Bone marrow (tissue), 2 donors: ENCODE results near the gene LEP.

Experiments
- DNase-seq, 2 donors: peaks; one replicate each; lab custom pipeline; 2025; lab: John Stamatoyannopoulos, UW

LEP gene

DNA sequence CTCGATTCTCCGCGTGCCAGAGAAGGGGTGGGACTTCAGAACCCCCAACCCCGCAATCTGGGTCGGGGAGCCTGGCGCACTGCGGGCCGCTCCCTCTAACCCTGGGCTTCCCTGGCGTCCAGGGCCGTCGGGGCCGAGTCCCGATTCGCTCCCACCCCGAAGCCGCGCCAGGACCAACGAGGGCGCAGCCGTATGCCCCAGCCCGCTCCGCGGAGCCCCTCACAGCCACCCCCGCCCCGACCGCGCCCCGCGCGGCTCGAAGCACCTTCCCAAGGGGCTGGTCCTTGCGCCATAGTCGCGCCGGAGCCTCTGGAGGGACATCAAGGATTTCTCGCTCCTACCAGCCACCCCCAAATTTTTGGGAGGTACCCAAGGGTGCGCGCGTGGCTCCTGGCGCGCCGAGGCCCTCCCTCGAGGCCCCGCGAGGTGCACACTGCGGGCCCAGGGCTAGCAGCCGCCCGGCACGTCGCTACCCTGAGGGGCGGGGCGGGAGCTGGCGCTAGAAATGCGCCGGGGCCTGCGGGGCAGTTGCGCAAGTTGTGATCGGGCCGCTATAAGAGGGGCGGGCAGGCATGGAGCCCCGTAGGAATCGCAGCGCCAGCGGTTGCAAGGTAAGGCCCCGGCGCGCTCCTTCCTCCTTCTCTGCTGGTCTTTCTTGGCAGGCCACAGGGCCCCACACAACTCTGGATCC, at the start of gene LEP:
Gene LEP, plus strand, starts transcription at position 583 of the 691 bp plus-strand sequence. CDS start 10,741 bp downstream, outside the sequence.
- DNase-seq, result no peak

DNA sequence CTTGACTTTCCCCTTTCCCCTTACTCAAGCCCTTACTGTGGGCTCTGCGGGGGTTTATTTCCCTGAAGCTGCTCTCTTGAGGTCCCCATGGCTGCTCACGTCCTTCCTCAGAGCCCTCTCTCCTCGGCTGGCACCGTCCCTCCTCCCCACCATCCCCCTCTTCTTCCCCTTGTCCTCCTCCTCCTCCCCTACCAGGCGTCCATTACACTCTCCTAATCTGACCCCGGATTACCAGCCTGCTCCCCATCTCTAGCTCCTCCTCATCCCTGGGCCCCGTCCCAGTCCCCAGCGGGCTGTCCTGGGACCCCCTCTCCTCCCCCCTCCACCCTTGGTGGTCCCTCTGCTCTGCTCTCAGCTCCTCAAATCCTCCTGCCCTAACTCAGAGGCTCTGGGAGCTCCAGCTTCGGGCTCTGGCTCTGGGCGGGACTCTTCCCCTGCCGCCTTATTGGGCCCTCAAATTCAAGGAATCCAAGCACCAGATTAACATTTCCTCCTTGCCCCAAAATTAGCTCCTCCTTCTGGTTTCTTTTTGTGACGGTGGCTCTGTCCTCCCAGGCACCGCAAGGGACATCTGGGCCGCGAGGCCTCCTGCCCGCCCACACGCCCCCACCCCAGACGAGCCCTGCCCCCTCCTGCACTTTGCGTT, 48.5 kb upstream of the LEP start:
- DNase-seq, result no peak

DNA sequence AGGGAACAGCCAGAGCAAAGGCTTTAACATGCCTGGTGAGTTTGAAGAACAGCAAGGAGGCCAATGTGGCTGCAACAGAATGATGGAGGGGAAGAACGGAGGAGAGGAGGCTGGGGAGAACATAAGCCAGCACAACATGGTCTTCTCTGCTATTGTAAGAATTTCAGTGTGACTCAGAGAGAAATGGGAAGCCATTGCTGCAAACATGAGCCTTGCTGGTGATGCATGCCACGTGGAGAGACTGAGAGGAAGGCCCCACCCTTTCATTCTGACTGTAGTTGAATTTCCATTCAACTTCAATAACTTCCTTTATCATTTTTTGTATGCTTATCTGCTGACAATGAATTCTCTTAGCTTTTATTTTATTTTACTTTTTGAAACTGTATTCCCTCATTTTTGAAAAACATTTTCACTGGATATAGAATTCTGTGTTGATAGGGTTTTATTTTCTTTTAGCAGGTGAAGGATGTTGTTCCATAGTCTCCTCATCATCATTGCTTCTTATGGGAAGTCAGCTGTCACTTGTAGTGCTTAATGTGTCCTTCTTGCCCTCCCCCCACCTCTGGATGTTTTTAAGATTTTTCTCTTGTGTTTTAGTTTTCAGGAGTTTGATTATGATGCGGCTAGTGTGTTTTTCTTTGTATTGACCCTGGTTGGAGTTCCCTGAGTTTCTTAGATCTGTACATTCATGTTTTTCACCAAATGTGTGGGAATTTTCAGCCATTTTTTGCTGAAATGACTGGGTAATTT, 46.4 kb upstream of the LEP start:
- no peak for DNase-seq

DNA sequence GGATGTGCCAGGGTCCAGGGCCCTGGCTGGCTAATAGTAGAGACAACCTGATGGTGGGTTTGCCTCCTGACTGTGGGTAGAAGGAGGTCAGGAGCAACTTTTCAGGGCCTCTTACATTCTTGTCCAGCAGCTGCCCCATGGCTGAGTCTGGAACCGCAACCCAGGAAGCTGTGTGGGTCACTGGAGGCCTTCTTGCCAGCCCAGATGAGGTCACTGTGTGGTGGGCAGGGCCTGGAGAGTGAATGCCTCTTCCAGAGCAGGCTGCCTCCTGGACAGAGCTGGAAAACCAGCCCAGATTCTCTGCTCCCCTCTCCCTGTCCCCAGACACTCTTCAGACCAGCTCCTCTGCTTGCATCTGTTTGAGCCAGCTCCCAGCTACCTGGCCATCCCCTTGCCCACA, 43.5 kb upstream of the LEP start:
- DNase-seq, result no peak

DNA sequence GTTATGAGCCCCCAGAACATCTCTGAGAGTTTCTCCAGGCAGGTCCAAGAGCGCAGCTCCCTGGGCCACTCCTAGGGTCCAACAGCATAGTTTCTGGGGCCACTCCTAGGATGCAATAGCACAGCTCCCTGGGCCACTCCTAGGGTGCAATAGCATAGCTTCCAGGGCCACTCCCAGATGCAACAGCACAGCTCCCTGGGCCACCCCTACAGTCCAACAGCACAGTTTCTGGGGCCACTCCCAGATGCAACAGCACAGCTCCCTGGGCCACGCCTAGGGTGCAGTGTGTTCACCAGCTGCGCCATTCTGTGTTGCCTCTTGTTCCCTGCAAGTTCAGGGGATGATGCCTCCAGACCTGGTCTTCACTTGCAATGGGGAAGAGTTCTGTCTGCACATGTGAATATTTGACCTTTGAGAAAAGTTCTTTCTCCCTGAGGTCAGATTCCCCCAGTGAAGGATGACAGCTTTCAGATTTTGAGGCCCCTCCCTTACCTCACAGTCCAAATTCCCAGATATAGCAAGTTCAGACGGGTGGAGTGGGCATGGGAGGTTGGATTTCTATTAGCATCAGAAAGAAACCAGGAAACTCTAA, 43.0 kb upstream of the LEP start:
- DNase-seq, result no peak

DNA sequence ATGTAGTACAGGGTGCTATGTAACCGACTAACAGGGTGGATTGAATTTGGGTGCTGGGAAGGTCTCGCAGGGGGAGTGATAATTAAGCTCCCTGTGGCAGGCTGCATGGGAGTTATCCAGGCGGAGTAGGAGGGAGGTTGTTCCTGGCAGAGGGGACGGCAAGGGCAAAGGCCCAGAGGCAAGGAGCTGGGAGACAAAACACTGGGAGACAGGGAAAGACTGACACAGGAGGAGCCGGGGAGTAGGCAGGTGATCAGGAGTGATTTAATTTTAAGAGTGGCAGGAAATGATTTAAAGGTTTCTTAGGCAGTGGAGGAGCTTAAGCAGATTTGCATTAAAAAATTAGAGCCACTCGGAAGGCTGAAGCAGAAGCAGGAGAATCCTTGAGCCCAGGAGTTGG, 40.7 kb upstream of the LEP start:
- DNase-seq, result no peak

DNA sequence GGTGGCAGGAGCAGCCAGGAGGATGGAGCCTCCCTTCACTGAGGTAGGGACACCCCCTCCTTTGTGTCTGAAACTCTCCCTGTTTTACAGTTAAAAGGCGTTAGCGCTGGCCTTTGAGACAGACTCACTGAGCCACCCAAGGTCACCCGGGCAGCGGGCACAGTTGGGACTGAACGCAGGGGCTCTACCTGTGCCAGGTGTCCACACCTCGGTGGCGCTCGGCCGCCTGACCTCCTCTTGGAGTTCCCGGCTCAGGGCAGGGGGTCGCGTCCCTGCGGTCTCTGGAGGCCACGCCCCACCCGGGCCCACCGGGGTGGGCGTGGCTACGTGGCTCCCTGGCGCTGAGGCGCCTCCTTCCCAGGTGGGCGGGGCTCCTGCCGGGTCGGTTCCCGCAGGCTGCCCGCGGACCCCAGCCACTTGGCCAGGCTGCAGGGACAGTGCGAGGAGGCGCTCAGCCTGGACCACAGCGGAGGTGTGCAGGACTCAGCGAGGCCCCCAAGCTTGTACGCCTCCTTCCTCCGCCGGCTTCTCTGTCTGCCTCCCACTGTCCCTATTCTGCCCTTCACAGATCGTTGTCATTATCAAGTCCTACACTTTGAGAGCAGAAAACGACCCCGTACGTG, 39.9 kb upstream of the LEP start:
- no peak for DNase-seq

DNA sequence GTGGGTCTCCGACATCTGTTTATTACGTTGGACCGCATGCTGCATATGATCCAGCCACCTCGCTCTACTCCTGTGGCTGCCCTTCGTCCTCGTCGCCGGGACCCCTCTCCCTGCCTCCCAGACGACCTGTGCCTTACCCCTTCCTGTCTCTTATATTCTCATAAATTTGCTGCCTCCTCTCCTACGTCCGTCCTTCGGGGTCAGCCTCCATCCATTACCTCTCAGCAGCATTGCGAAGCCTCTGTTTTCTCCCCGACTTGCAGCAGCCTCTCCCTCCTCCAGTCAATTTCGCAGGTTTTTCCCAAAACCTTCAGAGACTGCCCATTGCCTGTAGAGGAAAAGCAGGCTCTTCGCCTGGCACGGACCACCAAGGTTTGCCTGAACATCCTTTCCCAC, 39.4 kb upstream of the LEP start:
- DNase-seq, result no peak

DNA sequence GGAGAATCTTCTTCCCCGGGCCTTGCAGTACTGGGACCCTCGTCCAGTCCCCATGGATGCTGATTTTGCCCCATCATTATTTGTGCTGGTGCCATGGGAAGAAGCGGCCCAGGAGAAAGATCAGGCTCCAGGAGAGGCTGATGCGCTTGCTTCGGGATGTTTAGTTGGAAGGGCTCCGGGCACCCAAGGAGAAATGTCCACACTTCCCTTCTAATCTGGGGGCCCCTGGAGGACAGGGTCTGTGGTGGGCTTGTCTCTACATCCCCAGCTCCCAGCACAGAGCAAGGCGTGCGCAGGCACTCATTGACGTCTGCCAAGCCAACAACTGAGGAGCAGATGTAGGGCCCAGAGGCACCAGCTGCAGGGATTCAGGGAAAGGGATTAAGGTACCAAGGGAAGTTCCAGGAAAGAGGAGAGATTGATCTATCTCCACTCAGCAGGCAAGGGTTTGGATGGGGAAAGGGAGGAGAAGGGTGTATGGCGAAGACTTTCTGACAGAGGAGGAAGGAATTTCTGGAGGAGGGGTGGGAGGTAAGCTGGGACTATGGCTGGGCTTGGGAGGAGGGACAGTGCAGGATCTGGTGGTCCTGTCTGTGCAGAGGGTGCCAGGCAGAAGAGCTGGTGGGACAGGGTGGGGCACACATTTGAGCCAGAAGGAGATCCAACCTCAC, 38.7 kb upstream of the LEP start:
- DNase-seq, result no peak

DNA sequence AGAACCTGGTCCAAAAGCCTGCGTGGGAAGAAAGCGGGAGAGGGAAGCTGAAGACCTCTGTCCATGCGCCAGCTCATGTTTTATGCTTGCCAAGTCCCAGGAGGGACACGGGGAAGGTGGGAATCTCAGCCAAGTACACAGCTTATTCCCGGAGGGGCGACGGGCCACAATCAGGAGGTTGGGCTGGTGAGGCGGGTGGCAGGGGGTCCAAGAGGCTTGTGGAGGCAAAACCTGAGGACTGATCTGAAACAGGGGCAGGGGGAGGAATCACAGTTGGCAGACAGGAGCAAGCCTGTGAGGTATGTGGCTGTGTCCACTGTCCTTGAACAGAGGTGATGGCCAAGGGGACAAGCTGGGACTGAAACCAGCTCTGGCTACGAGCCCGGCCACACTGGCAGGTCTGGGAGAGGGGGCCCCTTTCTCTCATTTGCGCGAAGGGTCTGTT, 38.0 kb upstream of the LEP start:
- no peak for DNase-seq

DNA sequence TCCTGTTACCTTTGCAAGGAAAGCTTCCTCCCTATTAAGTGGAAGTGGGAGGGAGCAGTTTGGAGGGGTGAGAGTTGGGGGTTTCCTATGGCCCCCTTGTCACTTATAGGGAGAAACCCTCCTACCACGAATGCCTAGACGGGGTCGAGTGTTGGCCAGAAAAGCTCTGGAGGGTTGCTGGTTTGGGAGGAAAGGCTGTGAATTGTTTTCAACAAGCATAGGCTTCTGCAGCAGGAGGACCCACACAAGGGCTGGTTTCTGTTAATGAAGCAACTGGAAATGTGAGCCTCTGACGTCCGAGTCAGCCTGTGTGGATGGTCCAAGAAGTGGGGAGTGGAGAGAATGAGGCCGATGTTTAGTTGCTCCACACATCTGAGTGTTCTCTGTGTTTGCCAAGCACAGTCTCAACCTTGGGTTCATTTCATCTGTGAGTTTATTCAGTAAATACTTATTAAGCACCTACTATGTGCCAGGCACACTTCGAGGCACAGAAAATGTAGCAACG, 37.3 kb upstream of the LEP start:
- no peak for DNase-seq

DNA sequence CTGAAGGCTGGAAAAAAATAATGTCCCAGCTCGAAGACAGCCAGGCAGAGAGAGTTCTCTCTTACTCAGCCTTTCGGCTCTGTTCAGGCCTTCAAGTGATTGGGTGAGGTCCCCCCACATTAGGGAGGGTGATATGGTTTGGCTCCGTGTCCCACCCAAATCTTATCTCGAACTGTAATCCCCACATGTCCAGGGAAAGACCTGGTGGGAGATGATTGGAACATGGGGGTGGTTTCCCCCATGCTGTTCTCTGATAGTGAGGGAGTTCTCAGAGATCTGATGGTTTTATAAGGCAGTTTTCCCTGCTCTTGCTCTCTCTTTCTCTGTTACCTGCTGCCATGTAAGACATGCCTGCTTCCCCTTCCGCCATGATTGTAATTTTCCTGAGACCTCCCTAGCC, 36.6 kb upstream of the LEP start:
- no peak for DNase-seq

DNA sequence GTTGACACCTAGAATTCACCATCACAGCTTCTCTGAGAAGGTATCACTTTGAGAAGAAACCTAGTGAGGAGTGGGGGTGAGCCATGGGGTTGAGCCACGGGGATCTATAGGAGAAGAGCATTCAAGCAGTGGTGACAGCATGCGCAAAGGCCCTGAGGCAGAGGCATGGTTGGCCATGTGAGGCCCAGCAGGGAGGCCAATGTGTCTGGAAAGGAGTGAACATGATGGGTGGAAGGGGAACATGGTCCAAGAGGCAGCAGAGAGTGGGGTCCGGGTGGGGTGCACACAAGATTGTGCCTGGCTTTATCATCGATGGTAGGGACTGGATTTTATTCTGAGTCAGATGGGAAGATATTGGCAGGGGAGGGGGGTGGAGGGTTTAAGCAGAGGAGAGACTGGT, 36.0 kb upstream of the LEP start:
- no peak for DNase-seq

DNA sequence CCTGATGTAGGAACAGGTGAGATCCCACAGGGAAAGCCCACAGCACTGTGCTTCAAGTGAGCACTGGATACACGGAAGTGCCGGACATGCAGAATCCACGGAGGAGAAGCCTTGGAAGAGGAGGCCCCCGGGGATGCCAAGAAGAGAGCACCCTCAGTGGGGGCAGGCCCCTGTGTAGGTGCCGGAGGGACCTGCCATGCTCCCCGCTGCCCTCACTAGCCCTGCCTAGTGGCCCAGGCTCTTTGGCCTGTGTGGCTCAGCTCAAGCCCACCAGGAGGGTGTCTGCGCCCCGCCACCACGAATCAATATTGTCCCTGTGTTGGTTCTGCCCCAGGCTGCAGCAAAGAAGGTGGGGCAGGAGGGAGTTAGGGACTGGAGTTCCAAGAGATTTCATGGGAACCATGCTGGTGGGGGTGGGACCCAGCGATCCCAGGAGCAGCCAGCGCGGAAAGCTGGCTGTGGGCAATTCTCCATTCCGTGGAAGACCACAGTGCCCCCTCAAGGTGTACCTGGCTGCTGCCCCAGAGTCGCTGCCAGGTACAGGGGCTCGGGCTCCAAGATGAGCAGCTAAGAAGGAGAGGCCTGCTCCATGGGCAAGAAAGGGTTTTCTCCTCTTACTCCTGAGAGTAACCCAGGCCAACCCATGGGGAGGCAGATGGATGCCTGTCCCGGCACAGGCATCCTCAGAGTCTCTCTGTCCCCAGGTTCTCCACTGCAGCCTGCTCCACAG, 34.9 kb upstream of the LEP start:
- no peak for DNase-seq

DNA sequence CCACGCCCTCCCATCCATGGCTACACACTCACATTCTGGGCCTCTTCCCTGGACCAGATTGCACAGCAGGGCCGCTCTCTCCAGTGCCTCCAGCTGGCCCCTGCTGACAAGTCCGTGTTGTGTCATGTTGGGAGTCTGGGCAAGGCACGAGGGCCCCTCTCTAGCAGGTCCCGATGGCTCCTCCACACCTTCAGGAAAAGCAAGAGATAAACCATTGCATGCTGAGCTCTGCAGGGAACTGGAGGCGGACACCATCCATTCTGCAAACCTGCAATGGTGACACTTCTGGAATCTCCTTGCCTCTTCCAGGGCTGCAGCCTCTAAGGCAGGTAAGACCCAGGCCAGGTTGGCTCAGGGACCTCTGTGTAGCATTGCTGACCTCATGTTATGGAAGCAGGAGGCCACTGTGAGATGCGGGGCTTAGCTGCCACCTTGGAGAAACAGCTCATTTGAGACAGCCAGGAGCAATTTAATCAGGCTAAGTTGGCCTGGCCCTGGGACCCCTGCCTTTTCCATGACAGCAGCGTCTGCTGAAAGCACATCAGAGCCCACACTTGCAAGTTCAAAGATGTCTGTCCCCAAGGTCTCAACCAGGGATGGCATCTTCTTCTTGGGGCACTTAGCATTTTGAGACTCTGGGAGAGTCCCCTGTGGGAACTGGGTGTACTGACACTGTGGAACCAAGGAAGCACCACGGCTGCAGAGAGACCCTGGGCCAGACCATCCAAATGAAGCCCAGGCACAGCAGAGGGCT, 34.2 kb upstream of the LEP start:
- DNase-seq, result no peak

DNA sequence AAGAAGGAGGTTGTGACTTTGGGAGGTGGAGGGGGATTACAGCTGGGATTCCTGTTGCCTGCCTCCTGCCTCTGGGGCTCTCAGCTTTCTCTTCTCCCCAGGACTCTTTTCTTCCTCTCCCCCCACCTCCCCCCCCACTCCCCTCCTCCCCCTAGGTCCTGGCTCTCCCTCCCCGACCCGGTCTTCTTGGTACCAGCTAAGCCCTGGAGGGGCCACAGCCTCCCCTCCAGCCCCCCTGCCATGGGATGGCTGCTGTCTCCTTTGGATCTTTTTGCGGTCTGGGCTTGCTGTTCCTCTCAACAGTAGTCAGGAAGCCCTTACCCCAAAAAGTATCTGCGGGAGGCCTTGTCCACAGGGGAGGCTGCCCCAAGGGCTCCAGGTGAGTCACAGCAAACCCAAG, 33.5 kb upstream of the LEP start:
- DNase-seq, result no peak

DNA sequence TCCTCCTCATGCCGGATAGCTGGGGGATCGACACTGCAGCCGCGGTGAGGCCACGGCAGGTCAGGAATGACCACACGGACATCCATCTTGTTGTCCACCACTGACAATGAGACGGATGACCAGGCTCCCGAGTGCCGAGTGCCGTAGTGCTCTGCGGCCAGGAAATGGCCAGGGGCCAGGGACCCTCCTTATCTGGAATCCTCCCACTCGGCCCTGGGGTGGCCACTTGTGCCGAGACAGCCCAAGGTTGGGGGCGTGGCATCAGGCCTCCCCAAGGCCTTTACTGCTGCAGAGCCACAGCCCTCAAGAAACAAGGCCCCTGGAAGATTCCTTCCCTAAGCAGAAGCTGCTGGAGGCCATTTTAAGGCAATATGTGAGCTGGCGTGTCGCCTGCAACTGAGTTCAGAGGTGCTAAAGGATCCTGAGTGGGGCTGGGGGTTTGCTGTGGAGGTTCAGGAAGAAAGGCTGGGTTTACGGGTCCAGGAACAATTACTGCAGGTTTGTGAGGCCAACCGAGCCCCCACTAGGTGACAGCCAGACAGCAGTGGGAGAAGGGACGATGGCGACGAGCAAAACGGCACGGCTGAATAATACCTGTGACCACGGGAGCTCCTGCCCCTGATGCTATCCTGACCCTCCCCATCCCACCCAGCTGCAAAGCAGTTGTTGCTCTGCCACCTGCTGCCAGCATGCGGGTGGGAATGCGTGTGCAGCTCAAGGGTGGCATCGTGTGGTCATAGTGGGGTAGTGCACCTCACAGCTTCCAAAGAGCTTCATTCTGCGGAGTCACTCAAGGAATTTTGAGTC, 31.6 kb upstream of the LEP start:
- DNase-seq, result peak; percentile 25 to 64

DNA sequence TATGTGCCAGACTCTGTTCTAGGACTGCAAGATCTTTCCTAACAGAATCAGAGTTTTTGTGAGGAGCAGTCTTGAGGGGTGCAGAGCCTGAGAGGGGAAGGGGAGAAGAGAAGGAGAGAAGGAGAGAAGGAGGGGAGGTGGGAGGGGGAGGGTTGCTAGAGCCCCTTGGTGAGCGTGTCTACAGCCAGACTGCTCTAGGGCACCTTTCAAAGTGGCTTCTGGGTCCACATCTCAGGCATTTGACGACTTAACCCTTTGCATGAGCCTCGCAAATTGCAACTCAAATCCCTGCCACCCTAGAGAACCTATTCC, 31.1 kb upstream of the LEP start:
- DNase-seq, result no peak
